Pancreas (tissue), 10 donors: Measurements from ENCODE around the gene NUP35. TPM values are rescaled to one million over a fixed set of nuclear protein-coding genes. Genes with fewer than 3 reads are reported as not detected.

Source experiments
- ATAC-seq, 4 donors: fragments of 200-7000 bp; cut with Tn5 transposase; one replicate each; pipeline versions ENCODE4 v1.8.0 to v1.9.1; 2020; ENCODE audit warnings: mild to moderate bottlenecking in 4 of 4, moderate library complexity in 4 of 4
- DNase-seq, 6 donors: peaks; one replicate each; pipeline ENCODE4 v3.0.0-alpha.2; 2020
- FAIRE-seq: peaks from 2 replicates; lab custom pipeline; 2012; peaks lifted over from hg19 to GRCh38; lab: Jason Lieb, UNC
- H3K27ac ChIP-seq, 4 donors: fragments of 200-600 bp; sonication (generic); 1 replicate in 3 of 4; 2 replicates in 1 of 4; pipeline versions ENCODE4 v1.5.0 to v1.8.0; 2020
- H3K27me3 ChIP-seq, 4 donors: fragments of 200-600 bp; one replicate each; pipeline ENCODE4 v1.8.0; 2021
- H3K36me3 ChIP-seq, 3 donors: fragments of 200-600 bp; sonication (generic) in 1 of 3; one replicate each; pipeline versions ENCODE4 v1.5.0 to v1.8.0; 2020 to 2021
- H3K4me1 ChIP-seq, 3 donors: fragments of 200-600 bp; one replicate each; pipeline ENCODE4 v1.8.0; 2021
- H3K4me3 ChIP-seq, 4 donors: fragments of 200-600 bp; sonication (generic) in 2 of 4; one replicate each; pipeline versions ENCODE4 v1.5.0 to v1.8.0; 2020 to 2021
- H3K9me3 ChIP-seq, 4 donors: fragments of 200-600 bp; one replicate each; pipeline ENCODE4 v1.8.0; 2021
- CTCF ChIP-seq, 4 donors: fragments of 200-600 bp; sonication (generic) in 3 of 4; IDR thresholded peaks; one replicate each; pipeline versions ENCODE4 v1.5.0 to v1.8.0; 2021; ENCODE audit warnings: antibody characterized with exemption in 4 of 4
- WGBS, 2 donors: extraction: QIAGEN DNeasy Blood & Tissue Kit; methylation state at CpG; one replicate each; pipeline ENCODE4 v1.1.7; 2013; 5-methylcytosine and 5-hydroxymethylcytosine counted together
- intact Hi-C, 3 donors: fragments of 100-400 bp; cut with DNase I; formaldehyde crosslinking; loops; one replicate each; pipeline versions ENCODE4 v1.11.1 to v1.14.2; 2022
- polyA plus RNA-seq, 2 donors: library from polyadenylated mRNA; stranded (reverse); fragments of 200-250 nt; gene quantifications; one replicate each; pipeline ENCODE4 v1.2.3, GENCODE V29; 2013
- total RNA-seq, 6 donors: library from RNA; stranded (reverse); fragmentation: NEBNext Ultra II Directional in 4 of 6; extraction: Animal tissue kit (Norgen Biotek cat#: 25700) in 4 of 6; gene quantifications; one replicate each; pipeline versions ENCODE4 v1.2.1 to v1.2.4, GENCODE V29; 2021 to 2023
- donor health status: healthy with polysubstance abuse.
- donor health status: DM: no; HTN: no; CAD: no; lungs with moderate emphysema.
- donor health status: DM: no; HTN: no; CAD: no.
- donor health status: control.
- donor health status: control.
- donor health status: Bipolar disorder and iron deficiency.
- donor health status: DM: yes; HTN: yes; CAD: no.
- donor health status: DM: no; HTN: no; CAD: no.
- donor health status: DM: no; HTN: no; CAD: no.
- donor health status: DM: yes; HTN: yes; CAD: no.

The NUP35 gene
- total and polyA plus RNA-seq, 8 donors = 5.7 to 13.4 (median 8.5) TPM

GRCh38 chr2:183195397-183195796, 71.2 kb downstream of the NUP35 start:
- no peak for DNase-seq
- ATAC-seq = no peak
- intact Hi-C loops = no loop called here
- H3K27ac ChIP-seq = no peak overlapping the region
- no peak for TF ChIP-seq CTCF (IDR thresholded peaks at IDR 0.05)
- FAIRE-seq = no peak
- no peaks in the 10 kb centered on the region for H3K27me3 ChIP-seq
- 100% methylated on average over 1 of the region's 1 CpG for WGBS, 2 donors
- no peaks in the 10 kb centered on the region for H3K9me3 ChIP-seq
- H3K4me1 ChIP-seq = no peaks in the 10 kb centered on the region
- H3K36me3 ChIP-seq = no peaks in the 10 kb centered on the region
- no peak overlapping the region for H3K4me3 ChIP-seq

GRCh38 chr2:183195998-183196409, 71.8 kb downstream of the NUP35 start:
- no peak for TF ChIP-seq CTCF (IDR thresholded peaks at IDR 0.05)
- intact Hi-C loops = no loop called here

GRCh38 chr2:183204397-183204796, 80.2 kb downstream of the NUP35 start:
- intact Hi-C loops = no loop called here
- whole genome bisulfite sequencing, 2 donors = 93% methylated on average over 1 of the region's 1 CpG
- ATAC-seq (no peak), DNase-seq (no peak), FAIRE-seq (no peak)
- Histone ChIP-seq H3K27me3 (no peaks in the 10 kb centered on the region), H3K27ac (no peak overlapping the region), H3K4me3 (no peak overlapping the region), H3K4me1 (no peaks in the 10 kb centered on the region), H3K9me3 (no peaks in the 10 kb centered on the region), H3K36me3 (no peaks in the 10 kb centered on the region)
- no peak for TF ChIP-seq CTCF (IDR thresholded peaks at IDR 0.05)

More at GRCh38 chr2:183195998-183196409, 71.8 kb downstream of the NUP35 start:
- no peaks in the 10 kb centered on the region for H3K4me1 ChIP-seq
- DNase-seq = no peak
- H3K27ac ChIP-seq = no peak overlapping the region
- no peak for ATAC-seq
- FAIRE-seq = no peak
- no peaks in the 10 kb centered on the region for H3K27me3 ChIP-seq
- H3K4me3 ChIP-seq = no peak overlapping the region
- no peaks in the 10 kb centered on the region for H3K36me3 ChIP-seq
- 96 to 100% methylated on average over 1 of the region's 1 CpG for WGBS, 2 donors
- no peaks in the 10 kb centered on the region for H3K9me3 ChIP-seq

GRCh38 chr2:183207110-183207509, 82.9 kb downstream of the NUP35 start:
- H3K4me1 ChIP-seq = no peaks in the 10 kb centered on the region
- ATAC-seq = no peak

More at GRCh38 chr2:183207110-183207509, 82.9 kb downstream of the NUP35 start:
- DNase-seq (no peak), FAIRE-seq (no peak)
- Histone ChIP-seq H3K9me3 (no peaks in the 10 kb centered on the region), H3K4me3 (no peak overlapping the region), H3K36me3 (no peaks in the 10 kb centered on the region), H3K27ac (no peak overlapping the region), H3K27me3 (no peaks in the 10 kb centered on the region)
- WGBS, 2 donors = 63 to 76% methylated on average over 1 of the region's 1 CpG
- intact Hi-C loops = no loop called here
- no peak for TF ChIP-seq CTCF (IDR thresholded peaks at IDR 0.05)
